PC-3 (cell line): ENCODE data around the gene ARHGAP42. TPM values are rescaled to one million over a fixed set of nuclear protein-coding genes. Genes with fewer than 3 reads are reported as not detected.
A peak's percentile ranks its signal among the peaks of the same experiment; 100 is the strongest.

Experiments
- ATAC-seq: fragments of 200-7000 bp; cut with Tn5 transposase; 2 replicates; pipeline ENCODE4 v1.9.1; 2020; ENCODE audit warnings: mild to moderate bottlenecking, moderate library complexity
- BruUV-seq: library from RNA; stranded (reverse); fragments of 400-500 nt; replicated peaks from 2 replicates; lab custom pipeline; 2021; lab: Mats Ljungman, UMichigan
- CTCF ChIA-PET: fragments of 300-600 bp; sonication (Branson Sonifier 250); formaldehyde crosslinking; loops from one replicate; lab custom pipeline; 2022; ENCODE audit warnings: antibody characterized with exemption; lab: Charles Lee
- POLR2A ChIA-PET: fragments of 300-600 bp; sonication (Branson Sonifier 250); formaldehyde crosslinking; loops from one replicate; lab custom pipeline; 2022; ENCODE audit warnings: antibody characterized with exemption; ENCODE audit not compliant: unreplicated experiment; lab: Charles Lee
- DNase-seq: peaks from one replicate; pipeline ENCODE4 v3.0.0-alpha.2; 2015
- H2AFZ ChIP-seq: fragments of 300-600 bp; sonication (generic); 2 replicates; pipeline ENCODE4 v1.6.0; 2016; ENCODE audit warnings: antibody characterized with exemption, low read length
- H3F3A ChIP-seq: fragments of 300-600 bp; sonication (generic); one replicate; pipeline ENCODE4 v1.6.0; 2017; ENCODE audit warnings: antibody characterized with exemption, low read length, control low read depth, mild to moderate bottlenecking; ENCODE audit not compliant: unreplicated experiment
- H3K27ac ChIP-seq: fragments of 300-600 bp; sonication (generic); 2 replicates; pipeline ENCODE4 v1.5.1; 2016; ENCODE audit warnings: mild to moderate bottlenecking, low read length
- H3K27me3 ChIP-seq: fragments of 300-600 bp; sonication (generic); 2 replicates; pipeline ENCODE4 v1.6.1; 2016; ENCODE audit warnings: low read length, mixed read lengths
- H3K36me3 ChIP-seq: fragments of 300-600 bp; sonication (generic); 2 replicates; pipeline ENCODE4 v1.6.1; 2016; ENCODE audit warnings: low read depth, mixed run types, low read length, mixed read lengths
- H3K4me1 ChIP-seq: fragments of 300-600 bp; sonication (generic); 2 replicates; pipeline ENCODE4 v1.5.1; 2016; ENCODE audit warnings: low read length; ENCODE audit not compliant: insufficient read depth
- H3K4me2 ChIP-seq: fragments of 300-600 bp; sonication (generic); 2 replicates; pipeline ENCODE4 v1.6.0; 2016; ENCODE audit warnings: low read length
- H3K4me3 ChIP-seq: fragments of 300-600 bp; sonication (generic); 2 replicates; pipeline ENCODE4 v1.5.1; 2016; ENCODE audit warnings: mild to moderate bottlenecking, low read length, mixed read lengths
- H3K79me2 ChIP-seq: fragments of 300-600 bp; sonication (generic); 2 replicates; pipeline ENCODE4 v1.6.1; 2017; ENCODE audit warnings: low read length, mixed read lengths
- H3K9ac ChIP-seq: fragments of 300-600 bp; sonication (generic); 2 replicates; pipeline ENCODE4 v1.6.0; 2016; ENCODE audit warnings: mild to moderate bottlenecking, low read length
- H3K9me2 ChIP-seq: fragments of 300-600 bp; sonication (generic); replicated peaks from 2 replicates; pipeline ENCODE4 v1.6.1; 2016; ENCODE audit warnings: mixed run types, low read length, mixed read lengths
- H3K9me3 ChIP-seq: fragments of 300-600 bp; sonication (generic); 2 replicates; pipeline ENCODE4 v1.6.1; 2016; ENCODE audit warnings: low read length, mixed read lengths
- H4K20me1 ChIP-seq: fragments of 300-600 bp; sonication (generic); 2 replicates; pipeline ENCODE4 v1.6.1; 2016; ENCODE audit warnings: low read length, mixed read lengths
- EZH2 ChIP-seq: fragments of 300-600 bp; sonication (generic); IDR thresholded peaks from one replicate; pipeline ENCODE4 v1.6.1; 2017; ENCODE audit warnings: antibody characterized with exemption, mild to moderate bottlenecking, low read length; ENCODE audit not compliant: unreplicated experiment
- EZH2phosphoT487 ChIP-seq: fragments of 300-600 bp; sonication (generic); IDR thresholded peaks from 2 replicates; pipeline ENCODE4 v1.6.1; 2018; ENCODE audit warnings: mild to moderate bottlenecking, antibody characterized with exemption, low read length, borderline replicate concordance
- intact Hi-C: fragments of 100-400 bp; cut with micrococcal nuclease; formaldehyde crosslinking; loops from 2 replicates; pipeline ENCODE4 v1.9.0; 2023
- total RNA-seq: library from RNA; depleted of rRNA; stranded (reverse); fragments of >200 nt; gene quantifications from 2 replicates; pipeline ENCODE4 v1.2.3, GENCODE V29; 2014
- TF ChIP-seq, protein P1 (sequence below): fragments of 300-600 bp; sonication (generic); conservative IDR thresholded peaks from 2 replicates; pipeline ENCODE4 v1.5.1; 2017; ENCODE audit warnings: antibody characterized with exemption, low read depth, mild to moderate bottlenecking, low read length

The ARHGAP42 gene
- total RNA-seq, 1 experiment from 2014 or later: 12.1 TPM

DNA sequence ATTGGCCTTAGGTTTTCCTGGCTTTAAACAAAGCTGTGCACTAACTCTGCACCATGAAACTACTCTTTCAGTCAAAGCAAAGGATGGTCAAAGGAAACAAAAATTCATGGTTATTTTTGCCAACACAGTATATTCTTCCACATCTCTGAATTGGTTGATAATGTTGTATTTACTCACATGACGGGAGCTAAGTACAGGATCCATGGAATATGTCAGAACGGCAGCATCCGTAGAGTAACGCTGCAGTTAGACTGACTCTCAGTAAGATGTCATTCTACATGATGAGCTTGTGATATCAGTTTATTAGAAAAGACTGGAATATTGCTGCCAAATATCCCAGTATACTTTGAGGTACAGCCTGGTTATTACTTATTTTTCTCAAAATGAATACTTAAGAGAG lies 270.4 kb downstream of the ARHGAP42 start:
- H3K4me3 ChIP-seq: no peak overlapping the region
- intact Hi-C loops: no loop called here
- no peaks in the 10 kb centered on the region for H4K20me1 ChIP-seq
- DNase-seq: no peak
- H3K9ac ChIP-seq: no peak overlapping the region
- no peak overlapping the region for H3K4me2 ChIP-seq
- H2AFZ ChIP-seq: no peak overlapping the region
- no TSS peak for BruUV-seq
- no peaks in the 10 kb centered on the region for H3K4me1 ChIP-seq
- TF ChIP-seq, protein P1, sequence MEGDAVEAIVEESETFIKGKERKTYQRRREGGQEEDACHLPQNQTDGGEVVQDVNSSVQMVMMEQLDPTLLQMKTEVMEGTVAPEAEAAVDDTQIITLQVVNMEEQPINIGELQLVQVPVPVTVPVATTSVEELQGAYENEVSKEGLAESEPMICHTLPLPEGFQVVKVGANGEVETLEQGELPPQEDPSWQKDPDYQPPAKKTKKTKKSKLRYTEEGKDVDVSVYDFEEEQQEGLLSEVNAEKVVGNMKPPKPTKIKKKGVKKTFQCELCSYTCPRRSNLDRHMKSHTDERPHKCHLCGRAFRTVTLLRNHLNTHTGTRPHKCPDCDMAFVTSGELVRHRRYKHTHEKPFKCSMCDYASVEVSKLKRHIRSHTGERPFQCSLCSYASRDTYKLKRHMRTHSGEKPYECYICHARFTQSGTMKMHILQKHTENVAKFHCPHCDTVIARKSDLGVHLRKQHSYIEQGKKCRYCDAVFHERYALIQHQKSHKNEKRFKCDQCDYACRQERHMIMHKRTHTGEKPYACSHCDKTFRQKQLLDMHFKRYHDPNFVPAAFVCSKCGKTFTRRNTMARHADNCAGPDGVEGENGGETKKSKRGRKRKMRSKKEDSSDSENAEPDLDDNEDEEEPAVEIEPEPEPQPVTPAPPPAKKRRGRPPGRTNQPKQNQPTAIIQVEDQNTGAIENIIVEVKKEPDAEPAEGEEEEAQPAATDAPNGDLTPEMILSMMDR: no peak
- no peak for TF ChIP-seq EZH2
- TF ChIP-seq EZH2phosphoT487: no peak
- no peak overlapping the region for H3K27ac ChIP-seq
- CTCF ChIA-PET: no interaction called here
- ATAC-seq: no peak
- no peaks in the 10 kb centered on the region for H3F3A ChIP-seq
- no peaks in the 10 kb centered on the region for H3K27me3 ChIP-seq
- no peaks in the 10 kb centered on the region for H3K79me2 ChIP-seq
- H3K9me2 ChIP-seq: no peaks in the 10 kb centered on the region
- POLR2A ChIA-PET: no interaction called here
- H3K36me3 ChIP-seq: no peaks in the 10 kb centered on the region
- H3K9me3 ChIP-seq: no peaks in the 10 kb centered on the region

- DNase-seq (peak; percentile 37), ATAC-seq (no peak)
- H3K4me3 ChIP-seq: no peak overlapping the region
- H3K4me2 ChIP-seq: no peak overlapping the region
- ChIA-PET CTCF (no interaction called here), POLR2A (no interaction called here)
- TF ChIP-seq, protein P1: no peak
- no peak overlapping the region for H2AFZ ChIP-seq
- intact Hi-C loops: no loop called here
- 0 out of 2 replicates have a peak, but pooled peaks cover 6% of the 10 kb centered on the region for H3K4me1 ChIP-seq
- no peaks in the 10 kb centered on the region for H4K20me1 ChIP-seq
- no peaks in the 10 kb centered on the region for H3F3A ChIP-seq
- no TSS peak for BruUV-seq
- H3K79me2 ChIP-seq: no peaks in the 10 kb centered on the region
- H3K27ac ChIP-seq: no peak overlapping the region
- H3K9me3 ChIP-seq: no peaks in the 10 kb centered on the region
- no peaks in the 10 kb centered on the region for H3K27me3 ChIP-seq
- no peaks in the 10 kb centered on the region for H3K9me2 ChIP-seq
- no peak overlapping the region for H3K9ac ChIP-seq
- H3K36me3 ChIP-seq: peaks cover 10% of the 10 kb centered on the region; the same call in 1 of the 2 replicates
Measured at GRCh38 chr11:100961633-100962032, 274.5 kb downstream of the ARHGAP42 start.

DNA sequence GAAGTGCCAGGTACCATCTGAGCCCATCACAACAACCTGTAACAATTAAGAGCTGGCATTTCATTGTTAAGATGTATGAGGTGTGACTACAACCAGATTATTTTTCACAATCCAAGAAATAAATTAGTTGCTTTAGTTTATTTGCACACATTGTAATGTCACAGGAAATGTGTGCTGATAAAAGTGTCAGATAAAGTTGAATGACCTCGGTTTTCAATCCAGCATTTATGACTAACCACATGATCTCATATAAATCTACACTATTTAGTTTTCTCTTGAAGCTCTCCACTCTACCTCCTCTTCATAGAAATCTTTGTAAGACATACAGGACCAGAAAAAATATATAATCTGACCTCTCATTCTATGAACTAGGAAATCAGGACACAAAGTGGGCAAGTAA lies 276.3 kb downstream of the ARHGAP42 start:
- no peak for TF ChIP-seq EZH2phosphoT487
- TF ChIP-seq, protein P1: no peak
- no peak for TF ChIP-seq EZH2
- no peaks in the 10 kb centered on the region for H3K27me3 ChIP-seq
- ATAC-seq (peak; percentile 67), DNase-seq (peak; percentile 14)
- no peak overlapping the region for H2AFZ ChIP-seq
- peaks cover 10% of the 10 kb centered on the region; the same call in 1 of the 2 replicates for H3K36me3 ChIP-seq
- no peak overlapping the region for H3K27ac ChIP-seq
- CTCF ChIA-PET: no interaction called here
- no peak overlapping the region for H3K4me2 ChIP-seq
- no peaks in the 10 kb centered on the region for H4K20me1 ChIP-seq
- no peak overlapping the region for H3K4me3 ChIP-seq
- H3F3A ChIP-seq: no peaks in the 10 kb centered on the region
- H3K4me1 ChIP-seq: 0 out of 2 replicates have a peak, but pooled peaks cover 6% of the 10 kb centered on the region
- intact Hi-C loops: no loop called here
- no peaks in the 10 kb centered on the region for H3K79me2 ChIP-seq
- H3K9me2 ChIP-seq: no peaks in the 10 kb centered on the region
- no peaks in the 10 kb centered on the region for H3K9me3 ChIP-seq
- POLR2A ChIA-PET: no interaction called here
- H3K9ac ChIP-seq: no peak overlapping the region
- no TSS peak for BruUV-seq
